GM19099 (cell line): ENCODE data around the gene SLFNL1.

Source experiments
- POLR2A ChIP-seq: IDR thresholded peaks from 3 replicates; pipeline ENCODE4 v1.6.1; 2011; ENCODE audit warnings: low read depth; ENCODE audit not compliant: insufficient read length; ENCODE audit errors: extremely low read depth

SLFNL1 gene

DNA sequence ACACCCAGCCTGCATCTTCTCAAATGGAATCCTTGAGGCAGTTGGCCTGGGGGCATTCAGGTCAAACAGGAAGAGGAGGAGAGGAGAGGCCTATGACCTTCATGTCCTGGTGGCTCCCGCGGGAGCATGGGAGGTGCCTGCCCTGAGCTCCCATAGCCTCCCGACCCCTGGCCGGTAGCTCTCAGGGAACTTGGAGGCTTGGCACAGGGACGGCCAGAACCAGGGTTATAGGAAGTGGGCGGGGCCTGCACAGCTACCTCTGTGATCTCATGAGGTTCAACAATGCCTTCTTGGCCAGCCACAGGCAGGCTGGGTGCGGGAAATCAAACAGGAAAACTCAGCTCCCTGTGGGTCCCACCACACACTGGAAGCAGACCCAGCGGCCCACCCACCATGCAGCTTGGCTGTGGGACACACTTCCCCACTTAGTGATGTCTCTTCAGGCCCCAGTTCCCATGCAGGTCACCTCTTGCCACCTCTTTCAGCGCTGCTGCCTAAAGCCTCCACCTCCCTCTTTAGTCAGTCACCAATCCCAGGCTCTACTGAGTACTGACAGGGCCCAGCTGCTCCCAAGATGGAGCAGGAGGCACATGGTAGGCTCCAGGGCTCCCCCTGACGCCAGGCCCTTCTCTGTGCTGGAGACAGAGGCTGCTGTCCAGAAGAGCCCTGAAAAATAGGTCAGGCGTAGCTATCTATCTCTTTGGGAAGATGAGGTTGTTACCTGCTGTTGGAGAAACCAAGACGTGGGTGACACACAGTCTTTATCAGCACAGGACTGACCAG lies at the start of gene SLFNL1:
TSS of gene SLFNL1 (minus strand) at position 200 of the 783 bp plus-strand sequence. CDS start 1,065 bp downstream, outside the sequence.
- TF ChIP-seq POLR2A = no peak

- no peak for TF ChIP-seq POLR2A
Observed at GRCh38 chr1:41056907-41057306, 35.4 kb upstream of the SLFNL1 start.

DNA sequence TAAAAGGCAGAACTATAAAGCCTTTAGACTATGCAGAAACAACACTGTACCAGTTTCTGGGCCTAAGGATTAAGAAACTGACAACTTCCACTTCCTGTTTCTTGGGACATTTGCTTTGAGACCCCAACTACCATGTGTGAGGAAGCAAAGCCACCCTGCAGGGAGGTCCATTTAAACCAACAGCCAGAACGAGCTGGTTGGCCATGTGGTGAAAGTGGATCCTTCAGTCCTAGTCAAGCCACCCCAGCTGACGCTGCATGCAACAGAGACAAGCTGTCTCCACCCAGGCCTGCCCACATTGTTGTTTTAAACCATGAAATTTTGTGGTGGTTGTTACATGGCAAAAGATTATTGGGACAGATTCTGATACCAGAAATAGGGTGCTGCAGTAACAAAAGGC lies 31.8 kb upstream of the SLFNL1 start:
- TF ChIP-seq POLR2A = no peak

GRCh38 chr1:41051022-41051421 lies 29.5 kb upstream of the SLFNL1 start:
- TF ChIP-seq POLR2A = no peak

DNA sequence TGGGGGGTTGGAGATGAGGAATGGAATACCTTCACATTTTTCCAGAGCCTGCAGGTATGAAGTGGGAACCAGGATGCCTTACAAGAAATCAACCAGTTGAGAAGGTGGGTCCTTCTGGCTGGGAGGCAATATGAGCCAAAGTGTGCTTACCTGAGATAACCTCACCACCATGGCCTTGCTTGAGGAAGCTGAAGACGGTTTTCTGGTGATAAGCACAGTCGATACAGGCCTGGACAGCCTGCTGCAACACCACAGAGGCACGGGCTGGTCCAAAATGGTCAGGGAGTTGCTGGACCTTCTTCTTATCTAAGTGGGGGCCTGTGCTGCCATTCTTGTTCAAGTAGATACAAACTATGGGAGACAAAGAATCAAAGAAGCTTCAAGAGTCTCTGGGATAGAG lies 27.0 kb upstream of the SLFNL1 start:
- TF ChIP-seq POLR2A = no peak

DNA sequence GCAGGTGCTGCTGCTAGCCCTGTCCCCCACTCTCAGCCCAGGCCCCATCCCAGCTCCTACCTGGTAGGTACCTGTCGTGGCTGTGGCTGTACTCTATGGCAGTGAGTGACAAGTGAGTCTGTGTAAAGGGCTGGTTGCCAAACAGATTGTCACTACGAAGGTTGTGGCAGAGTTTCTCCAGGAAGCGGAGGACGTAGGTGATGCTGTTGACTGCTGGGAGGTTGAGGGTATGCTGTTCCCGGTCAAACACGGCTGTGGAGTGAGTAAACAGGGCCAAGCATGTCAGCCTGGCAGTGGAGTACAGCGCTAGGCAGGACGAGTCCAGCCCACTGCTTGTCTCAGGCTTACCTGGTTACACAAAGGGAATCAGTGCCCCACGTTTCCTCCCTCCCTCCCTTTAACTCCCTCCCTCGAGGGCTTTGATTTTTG lies 24.8 kb upstream of the SLFNL1 start:
- TF ChIP-seq POLR2A = no peak

DNA sequence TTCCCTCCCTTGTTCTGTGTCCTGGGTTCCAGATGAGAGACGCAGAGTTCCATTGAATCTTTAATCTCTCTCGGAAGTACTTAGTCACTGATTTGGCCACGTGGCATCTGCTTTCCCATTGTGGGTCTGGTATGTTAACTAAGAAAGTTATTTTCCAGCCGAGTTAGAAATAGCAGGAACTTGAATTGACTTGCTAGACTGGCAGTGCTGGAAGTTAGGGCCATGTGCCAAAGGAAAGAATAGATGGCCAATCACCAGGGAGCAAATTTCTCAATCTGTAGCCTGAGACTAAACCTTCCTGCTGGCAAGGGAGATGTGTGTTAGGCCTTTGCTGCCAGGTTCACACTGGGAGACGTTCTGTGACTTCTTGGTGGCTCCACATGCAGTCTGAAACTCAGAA lies 24.2 kb upstream of the SLFNL1 start:
- TF ChIP-seq POLR2A = no peak

DNA sequence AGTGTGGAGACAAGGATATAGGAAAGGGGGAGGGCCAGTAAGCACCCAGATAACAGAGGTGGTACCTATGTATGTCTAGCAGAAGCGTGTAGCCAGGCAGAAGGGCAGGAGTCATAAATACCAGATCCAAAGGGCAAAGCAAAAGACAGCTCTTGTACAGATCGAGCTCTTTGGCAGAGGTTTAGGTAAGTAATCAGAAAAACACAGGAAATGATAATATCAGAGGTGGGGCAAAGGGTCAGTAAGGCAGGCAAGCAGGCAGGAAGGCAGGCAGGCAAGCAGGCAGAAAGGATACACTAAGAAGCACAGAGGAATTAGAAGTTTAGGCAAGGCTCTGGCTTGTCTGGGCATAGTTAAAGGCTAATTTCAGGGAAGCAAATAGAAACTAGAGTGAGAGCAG lies 22.7 kb upstream of the SLFNL1 start:
- no peak for TF ChIP-seq POLR2A

- TF ChIP-seq POLR2A = no peak
Observed at GRCh38 chr1:41041614-41042270, 20.2 kb upstream of the SLFNL1 start.

DNA sequence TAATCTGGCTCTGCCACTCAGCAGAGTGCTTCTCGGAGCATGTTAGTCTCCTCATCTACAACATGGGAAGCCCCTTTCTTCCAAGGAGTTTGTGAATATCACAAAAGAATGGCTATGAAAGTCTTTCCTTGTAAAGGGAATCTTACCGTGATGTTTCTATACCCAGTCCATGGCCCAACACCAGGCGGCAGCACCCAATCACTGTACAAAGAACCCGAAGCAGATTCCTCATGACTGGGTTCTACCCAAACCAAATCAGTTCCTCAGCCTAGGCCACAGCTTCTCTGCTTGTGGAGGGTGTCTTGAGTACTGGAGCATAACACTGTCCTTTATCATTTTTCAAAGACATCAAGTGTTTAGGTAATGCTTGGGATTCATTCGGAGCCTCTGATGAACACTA lies 16.6 kb upstream of the SLFNL1 start:
- no peak for TF ChIP-seq POLR2A

DNA sequence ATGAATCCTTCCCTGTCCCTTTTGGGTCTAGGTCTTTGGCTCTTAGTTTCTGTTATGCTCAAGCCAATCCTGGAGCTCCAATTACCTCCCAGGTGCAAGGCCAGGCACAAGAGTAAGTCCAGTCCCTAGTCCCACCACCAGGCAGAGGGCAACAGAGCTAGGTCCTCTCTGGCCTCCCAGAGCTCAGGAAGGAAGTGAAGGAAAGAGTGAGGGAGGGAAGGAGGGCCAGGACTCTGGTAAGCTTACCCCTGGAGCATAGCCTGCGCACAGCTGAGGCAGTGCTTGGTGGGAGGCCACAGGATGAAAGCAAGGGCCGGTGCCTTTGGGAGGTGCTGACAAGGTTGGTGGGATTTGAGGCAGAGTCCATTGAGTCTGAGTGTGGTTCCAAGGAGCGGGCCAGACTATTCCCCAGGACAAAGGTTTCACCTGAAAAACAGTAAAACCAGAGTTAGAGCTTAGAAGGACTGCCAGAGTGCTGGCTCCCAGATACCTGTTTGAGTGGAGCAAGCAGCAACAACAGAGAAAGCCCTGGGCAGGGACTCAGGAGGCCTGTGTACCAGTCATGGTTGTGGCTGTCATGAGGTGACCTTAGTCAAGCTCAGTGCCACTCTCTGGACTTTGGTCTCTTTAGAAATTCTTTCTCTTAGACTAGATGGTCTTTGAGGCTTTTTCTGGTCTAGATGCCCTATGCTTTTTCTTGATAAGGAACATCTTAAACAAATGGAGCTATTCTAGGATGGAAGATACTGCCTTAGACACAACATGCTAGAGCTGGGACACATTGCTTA lies 15.8 kb upstream of the SLFNL1 start:
- TF ChIP-seq POLR2A = no peak

DNA sequence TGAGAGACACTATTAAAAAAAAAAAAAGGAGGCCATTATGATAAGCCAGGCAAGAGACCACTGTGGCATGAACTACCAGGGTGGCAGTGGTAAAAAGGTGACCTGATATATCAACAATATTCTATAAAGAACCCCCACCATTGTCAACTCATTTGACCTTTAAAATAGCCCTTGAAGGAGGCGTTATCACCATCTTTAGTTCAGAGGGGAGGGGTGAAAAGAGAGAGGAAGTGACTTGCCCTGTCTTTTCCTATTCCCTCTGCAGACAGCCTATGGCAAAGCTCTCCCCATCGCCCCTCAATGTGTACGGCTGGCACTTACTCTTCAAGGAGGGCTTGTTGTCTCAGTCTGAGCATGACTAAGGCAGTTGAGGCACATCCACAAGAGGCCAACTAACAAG lies 11.7 kb upstream of the SLFNL1 start:
- TF ChIP-seq POLR2A = no peak

- no peak for TF ChIP-seq POLR2A
Observed at GRCh38 chr1:41032147-41032546, 10.6 kb upstream of the SLFNL1 start.

DNA sequence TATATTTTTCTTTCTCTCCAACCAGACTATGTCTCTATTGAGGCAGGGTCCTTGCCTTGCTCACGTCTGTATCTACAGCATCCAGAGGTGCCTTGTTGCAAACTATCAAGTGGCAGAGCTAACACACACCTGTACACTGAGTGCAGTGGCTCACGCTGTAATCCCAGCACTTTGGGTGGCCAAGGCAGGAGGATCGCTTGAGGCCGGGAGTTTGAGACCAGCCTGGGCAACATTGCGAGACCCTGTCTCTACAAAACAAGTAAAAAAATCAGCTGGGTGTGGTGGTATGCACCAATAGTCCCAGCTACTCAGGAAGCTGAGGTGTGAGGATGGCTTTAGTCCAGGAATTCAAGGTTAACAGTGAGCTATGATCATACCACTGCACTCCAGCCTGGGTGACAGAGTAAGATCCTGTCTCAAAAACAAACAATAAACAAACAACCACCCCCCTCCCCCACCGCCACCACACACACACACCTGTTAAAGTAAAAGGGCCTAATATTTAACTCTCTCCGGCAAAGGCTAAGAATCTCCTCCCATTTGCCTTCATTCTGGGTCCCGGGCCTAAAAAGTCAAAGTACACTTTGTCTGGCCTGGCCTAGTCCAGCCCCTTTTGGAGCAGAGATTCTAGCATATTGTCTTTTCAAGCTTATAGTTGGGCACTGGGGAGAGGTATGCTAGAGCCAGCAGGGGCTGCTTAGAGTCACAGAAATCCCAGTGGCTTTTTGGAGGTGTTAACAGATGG lies 9.5 kb upstream of the SLFNL1 start:
- no peak for TF ChIP-seq POLR2A
